ENCODE data around the gene KLHL29. TPM values are rescaled to one million over a fixed set of nuclear protein-coding genes. Genes with fewer than 3 reads are reported as not detected.

The KLHL29 gene
- total and polyA plus RNA-seq, 2 of the 13 experiments (the other 11 are each of a cell fraction or from before 2014, with no cell fraction given) = 0.01 TPM; not detected in 1

DNA sequence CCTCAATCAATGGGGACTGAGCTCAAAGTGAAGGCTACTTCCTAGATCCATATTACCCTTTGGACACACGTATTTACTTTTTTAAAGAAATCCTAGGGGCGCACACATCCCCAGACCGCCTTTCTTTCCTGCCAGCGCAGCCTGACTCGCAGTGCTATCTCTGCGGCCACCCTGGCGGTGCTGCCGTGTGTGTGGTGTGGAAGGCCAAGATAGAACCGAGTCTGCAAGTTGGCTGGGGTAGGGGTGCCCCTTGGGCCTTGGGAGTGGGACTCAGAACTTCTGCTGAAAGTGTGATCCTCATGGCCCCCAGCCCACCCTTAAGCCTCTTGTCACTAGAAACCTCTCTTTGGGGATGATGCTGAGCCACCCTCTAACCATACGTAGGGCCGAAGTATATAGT, 143.7 kb downstream of the KLHL29 start:
- H3K27ac ChIP-seq (ENCODE audit: extremely low read length, insufficient read depth, low read length) = no peak overlapping the region
- WGBS (ENCODE audit: low lambda C conversion rate) = 67% methylated on average over 11 of the region's 11 CpGs
- CTCF ChIA-PET (ENCODE audit: low intra/inter-chr PET ratio, low total read pairs) = no interaction called here
- ATAC-seq (no peak), FAIRE-seq (no peak), DNase-seq (ENCODE audit: low spot score) (no peak)
- H2AFZ ChIP-seq (ENCODE audit: low read length) = no peak overlapping the region
- in situ Hi-C loops (cut with HindIII; ENCODE audit: extremely low pct_ligation_motif_present, low pct_unique_long_range_greater_than_20kb) = no loop called here
- H3K36me3 ChIP-seq (replicated peaks in 1 of 2; ENCODE audit: control insufficient read depth in 1 of 2, insufficient read depth in 2 of 2, low read length in 2 of 2) = no peaks in the 10 kb centered on the region
- POLR2A ChIA-PET = no interaction called here
- peaks cover 21% of the 10 kb centered on the region for H3K4me1 ChIP-seq (ENCODE audit: insufficient read depth, low read length)
- H3K79me2 ChIP-seq (ENCODE audit: insufficient read depth, low read length) = no peaks in the 10 kb centered on the region
- H3K27me3 ChIP-seq (ENCODE audit: control insufficient read depth in 1 of 2, insufficient read depth in 2 of 2, low read length in 2 of 2) = peaks cover 10 to 69% of the 10 kb centered on the region in 2 experiments
- H3K4me2 ChIP-seq (ENCODE audit: low read depth, low read length) = no peak overlapping the region
- intact Hi-C loops (cut with micrococcal nuclease; ENCODE audit: unreplicated experiment) = no loop called here
- no peaks in the 10 kb centered on the region for H3K9me3 ChIP-seq (ENCODE audit: low read length)
- no peak for TF ChIP-seq ZNF329 (CRISPR knock-in tag; IDR thresholded peaks at IDR 0.05; ENCODE audit: low read depth)
- TF ChIP-seq ZNF780A (CRISPR knock-in tag; IDR thresholded peaks at IDR 0.05) = no peak
- TF ChIP-seq, protein P1, sequence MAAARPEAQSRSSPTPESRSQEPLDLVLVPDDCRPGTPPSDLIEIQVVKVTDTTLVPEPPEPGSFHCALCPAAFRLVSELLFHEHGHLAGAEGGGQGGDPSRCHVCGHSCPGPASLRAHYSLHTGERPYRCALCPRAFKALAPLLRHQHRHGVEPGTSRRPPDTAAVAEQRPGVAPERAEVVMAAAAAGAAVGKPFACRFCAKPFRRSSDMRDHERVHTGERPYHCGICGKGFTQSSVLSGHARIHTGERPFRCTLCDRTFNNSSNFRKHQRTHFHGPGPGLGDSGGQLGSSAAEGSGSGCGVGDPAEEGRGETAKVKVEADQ (CRISPR knock-in tag; IDR thresholded peaks at IDR 0.05; ENCODE audit: borderline replicate concordance) = no peak
- TF ChIP-seq, protein P2, sequence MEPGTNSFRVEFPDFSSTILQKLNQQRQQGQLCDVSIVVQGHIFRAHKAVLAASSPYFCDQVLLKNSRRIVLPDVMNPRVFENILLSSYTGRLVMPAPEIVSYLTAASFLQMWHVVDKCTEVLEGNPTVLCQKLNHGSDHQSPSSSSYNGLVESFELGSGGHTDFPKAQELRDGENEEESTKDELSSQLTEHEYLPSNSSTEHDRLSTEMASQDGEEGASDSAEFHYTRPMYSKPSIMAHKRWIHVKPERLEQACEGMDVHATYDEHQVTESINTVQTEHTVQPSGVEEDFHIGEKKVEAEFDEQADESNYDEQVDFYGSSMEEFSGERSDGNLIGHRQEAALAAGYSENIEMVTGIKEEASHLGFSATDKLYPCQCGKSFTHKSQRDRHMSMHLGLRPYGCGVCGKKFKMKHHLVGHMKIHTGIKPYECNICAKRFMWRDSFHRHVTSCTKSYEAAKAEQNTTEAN (CRISPR knock-in tag; conservative IDR thresholded peaks at IDR 0.05) = no peak
- TF ChIP-seq PHF8 (CRISPR knock-in tag; IDR thresholded peaks at IDR 0.05) = no peak
- TF ChIP-seq POLR2A (IDR thresholded peaks at IDR 0.05; ENCODE audit: insufficient read depth in 1 of 2, low read depth in 2 of 2, low read length in 2 of 2) = no peak
- TF ChIP-seq, protein P3, sequence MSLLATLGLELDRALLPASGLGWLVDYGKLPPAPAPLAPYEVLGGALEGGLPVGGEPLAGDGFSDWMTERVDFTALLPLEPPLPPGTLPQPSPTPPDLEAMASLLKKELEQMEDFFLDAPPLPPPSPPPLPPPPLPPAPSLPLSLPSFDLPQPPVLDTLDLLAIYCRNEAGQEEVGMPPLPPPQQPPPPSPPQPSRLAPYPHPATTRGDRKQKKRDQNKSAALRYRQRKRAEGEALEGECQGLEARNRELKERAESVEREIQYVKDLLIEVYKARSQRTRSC (CRISPR knock-in tag; IDR thresholded peaks at IDR 0.05; ENCODE audit: low read depth) = no peak
- TF ChIP-seq HDAC1 (CRISPR knock-in tag; IDR thresholded peaks at IDR 0.05) = no peak
- no TSS peak for BruUV-seq (replicated peaks)
- no peak overlapping the region for H3K9ac ChIP-seq (ENCODE audit: insufficient read depth, low read depth, low read length)
- no peaks in the 10 kb centered on the region for H4K20me1 ChIP-seq (ENCODE audit: insufficient read depth, low read length)
- H3K4me3 ChIP-seq (replicated peaks in 1 of 3; ENCODE audit: insufficient read depth in 1 of 3, low read depth in 2 of 3, low read length in 3 of 3) = no peak overlapping the region

All from HepG2 (cell line).